RPMI8226 (cell line): Measurements from ENCODE around the gene SEC24A.
A peak's percentile ranks its signal among the peaks of the same experiment; 100 is the strongest.
"Not testable (repeated sequence)": the region's sequence is repeated elsewhere in the genome, so short reads cannot be mapped to it uniquely, and the experiment has no call there.

Experiments used
- DNase-seq: peaks from one replicate; pipeline ENCODE4 v3.0.0-alpha.2; 2015

SEC24A gene

DNA sequence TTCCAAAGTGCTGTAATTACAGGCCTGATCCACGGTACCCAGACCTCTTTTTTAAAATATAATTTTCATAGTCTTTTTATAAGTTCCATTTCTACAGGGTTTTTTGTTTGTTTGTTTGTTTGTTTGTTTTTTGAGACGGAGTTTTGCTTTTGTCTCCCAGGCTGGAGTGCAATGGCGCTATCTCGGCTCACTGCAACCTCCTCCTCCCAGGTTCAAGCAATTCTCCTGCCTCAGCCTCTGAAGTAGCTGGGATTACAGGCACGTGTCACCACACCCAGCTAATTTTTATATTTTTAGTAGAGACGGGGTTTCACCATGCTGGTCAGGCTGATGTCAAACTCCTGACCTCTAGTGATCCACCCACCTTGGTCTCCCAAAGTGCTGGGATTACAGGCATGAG, 2.1 kb downstream of the SEC24A start:
- DNase-seq = not testable (repeated sequence)

DNA sequence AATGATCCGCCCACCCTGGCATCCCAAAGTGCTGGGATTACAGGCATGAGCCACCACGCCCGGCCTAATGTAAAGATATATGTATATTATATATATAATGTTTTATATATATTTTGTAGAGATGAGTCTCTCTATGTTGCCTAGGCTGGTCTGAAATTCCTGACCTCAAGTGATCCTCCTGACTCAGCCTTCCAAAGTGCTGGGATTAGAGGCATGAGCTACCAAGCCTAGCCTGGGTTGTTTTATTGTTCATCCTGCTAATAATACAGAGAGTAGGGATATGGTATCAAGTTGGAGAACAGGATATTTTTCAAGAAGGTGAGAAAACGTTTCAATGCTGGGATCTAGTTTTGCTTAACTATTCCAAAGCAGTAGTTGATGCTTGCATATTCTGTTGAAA, 2.9 kb downstream of the SEC24A start:
- no peak for DNase-seq

DNA sequence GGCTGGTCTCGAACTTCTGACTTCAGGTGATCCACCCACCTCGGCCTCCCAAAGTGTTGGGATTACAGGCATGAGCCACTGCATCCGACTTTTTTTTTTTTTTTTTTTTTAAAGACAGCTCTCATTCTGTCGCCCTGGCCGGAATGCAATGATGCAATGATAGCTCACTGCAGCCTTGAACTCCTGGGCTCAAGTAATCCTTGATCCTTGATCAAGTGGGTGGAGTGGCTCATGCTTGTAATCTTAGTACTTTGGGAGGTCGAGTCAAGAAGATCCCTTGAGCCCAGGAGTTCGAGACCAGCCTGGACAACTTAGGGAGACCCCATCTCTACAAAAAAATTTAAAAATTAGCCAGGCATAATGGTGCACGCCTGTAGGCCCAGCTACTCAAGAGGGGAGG, 8.1 kb downstream of the SEC24A start:
- DNase-seq = no peak

DNA sequence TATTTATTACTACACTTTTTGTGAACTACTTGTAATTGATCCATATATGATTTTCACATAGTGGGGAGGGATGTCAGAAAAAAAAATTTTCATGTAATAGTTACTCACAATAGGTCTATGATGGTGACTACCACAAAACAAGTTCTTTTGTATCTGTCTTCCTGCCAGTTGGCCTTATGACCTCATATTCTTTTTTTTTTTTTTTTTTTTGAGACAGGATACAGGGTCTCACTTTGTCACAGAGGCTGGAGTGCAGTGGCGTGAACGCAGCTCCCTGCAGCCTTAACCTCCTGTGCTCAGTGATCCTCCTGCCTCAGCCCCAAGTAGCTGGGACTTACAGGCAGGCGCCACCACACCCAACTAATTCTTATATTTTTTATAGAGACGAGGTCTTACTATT, 10.9 kb downstream of the SEC24A start:
- DNase-seq = no peak

DNA sequence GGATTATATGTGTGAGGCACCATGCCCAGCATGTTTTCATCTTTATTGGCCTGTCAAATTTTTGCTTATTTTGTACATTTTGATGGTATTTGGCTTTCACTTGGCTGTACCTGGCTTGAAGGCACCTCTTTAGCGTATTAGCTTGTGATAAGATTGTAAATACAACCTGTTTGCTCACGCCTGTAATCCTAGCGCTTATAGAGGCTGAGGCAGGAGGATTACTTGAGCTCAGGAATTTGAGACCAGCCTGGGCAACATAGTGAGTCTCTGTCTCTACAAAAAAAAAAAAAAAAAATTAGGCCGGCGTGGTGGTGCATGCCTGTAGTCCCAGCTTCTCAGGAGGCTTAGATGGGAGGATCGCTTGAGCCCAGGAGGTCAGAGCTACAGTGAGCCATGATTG, 11.3 kb downstream of the SEC24A start:
- DNase-seq = no peak

DNA sequence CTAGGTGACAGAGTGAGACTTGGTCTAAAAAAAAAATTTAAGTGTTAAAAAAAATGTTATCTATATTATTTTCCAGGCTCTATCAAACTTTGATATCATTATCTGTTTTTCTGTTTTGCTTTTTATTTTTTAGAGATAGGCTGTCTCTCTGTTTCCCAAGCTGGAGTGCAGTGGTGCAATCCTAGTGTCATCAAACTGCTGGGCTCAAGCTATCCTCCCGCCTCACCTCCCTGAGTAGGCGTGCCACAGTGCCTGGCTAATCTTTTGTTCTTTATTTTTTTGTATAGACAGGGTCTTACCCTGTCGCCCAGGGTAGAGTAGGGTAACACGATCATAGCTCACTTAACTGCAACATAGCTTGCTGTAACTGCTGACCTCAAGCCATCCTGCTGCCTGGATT, 14.4 kb downstream of the SEC24A start:
- no peak for DNase-seq

DNA sequence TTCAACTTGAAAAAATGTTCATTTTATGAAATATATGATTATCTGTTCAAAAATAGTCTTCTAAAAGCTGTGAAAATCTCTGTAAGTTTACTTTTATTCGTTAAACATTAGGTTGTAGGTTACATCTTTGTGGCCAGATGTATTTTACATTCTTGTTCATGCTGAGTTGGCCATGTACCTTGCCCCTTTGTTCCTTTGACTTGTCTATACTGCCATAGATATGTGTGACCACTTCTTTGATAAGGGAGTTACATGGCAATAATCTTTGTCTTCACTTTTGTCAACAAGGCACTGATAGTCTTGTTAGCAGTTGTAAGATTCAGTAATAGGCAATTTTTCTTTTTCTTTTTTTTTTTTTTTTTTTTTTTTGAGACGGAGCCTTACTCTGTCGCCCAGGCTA, 15.9 kb downstream of the SEC24A start:
- DNase-seq = no peak

DNA sequence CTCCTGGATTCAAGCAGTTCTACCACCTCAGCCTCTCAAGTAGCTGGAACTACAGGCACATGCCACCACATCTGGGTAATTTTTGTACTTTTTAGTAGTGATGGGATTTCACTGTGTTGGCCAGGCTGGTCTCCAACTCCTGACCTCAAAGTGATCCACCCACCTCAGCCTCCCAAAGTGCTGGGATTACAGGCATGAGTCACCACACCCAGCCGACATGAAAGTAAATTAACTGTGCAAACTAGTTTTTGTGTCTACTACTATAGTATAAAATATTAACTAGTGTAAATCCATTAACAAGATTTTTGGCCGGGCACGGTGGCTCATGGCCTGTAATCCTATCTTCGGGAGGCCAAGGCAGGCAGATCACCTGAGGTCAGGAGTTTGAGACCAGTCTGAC, 25.0 kb downstream of the SEC24A start:
- not testable (repeated sequence) for DNase-seq

- DNase-seq = not testable (repeated sequence)
These were observed 28.8 kb downstream of the SEC24A start for GRCh38 chr5:134677357-134677756.

- DNase-seq = not testable (repeated sequence)
These were observed 41.6 kb downstream of the SEC24A start for GRCh38 chr5:134690144-134690543.

GRCh38 chr5:134692722-134693121, 44.1 kb downstream of the SEC24A start:
- DNase-seq = no peak

DNA sequence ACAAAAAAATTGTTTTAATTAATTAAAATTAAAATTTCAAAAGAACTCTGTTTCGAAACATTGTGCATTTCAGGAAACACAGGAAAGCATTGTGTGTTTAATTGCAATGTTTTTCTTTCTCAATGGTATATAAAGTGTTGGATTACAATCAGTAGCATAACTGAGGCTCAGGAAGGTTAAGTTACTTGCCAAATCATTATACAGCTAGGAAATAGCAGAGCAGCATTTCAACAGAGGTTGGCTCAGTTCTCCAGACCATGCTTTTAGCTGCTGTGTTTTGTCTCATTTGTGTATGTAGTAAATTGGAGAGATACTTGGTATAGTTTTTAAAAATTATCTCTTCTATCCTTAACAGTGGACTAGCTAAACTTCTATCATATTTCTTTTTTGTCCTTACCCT, 59.7 kb downstream of the SEC24A start:
- no peak for DNase-seq

GRCh38 chr5:134714120-134714519, 65.5 kb downstream of the SEC24A start:
- DNase-seq = no peak

- DNase-seq = no peak
These were observed 66.0 kb downstream of the SEC24A start for GRCh38 chr5:134714541-134714940.

GRCh38 chr5:134715466-134715865, 66.9 kb downstream of the SEC24A start:
- DNase-seq = not testable (repeated sequence)

- no peak for DNase-seq
These were observed 76.3 kb downstream of the SEC24A start for GRCh38 chr5:134724872-134725271.

DNA sequence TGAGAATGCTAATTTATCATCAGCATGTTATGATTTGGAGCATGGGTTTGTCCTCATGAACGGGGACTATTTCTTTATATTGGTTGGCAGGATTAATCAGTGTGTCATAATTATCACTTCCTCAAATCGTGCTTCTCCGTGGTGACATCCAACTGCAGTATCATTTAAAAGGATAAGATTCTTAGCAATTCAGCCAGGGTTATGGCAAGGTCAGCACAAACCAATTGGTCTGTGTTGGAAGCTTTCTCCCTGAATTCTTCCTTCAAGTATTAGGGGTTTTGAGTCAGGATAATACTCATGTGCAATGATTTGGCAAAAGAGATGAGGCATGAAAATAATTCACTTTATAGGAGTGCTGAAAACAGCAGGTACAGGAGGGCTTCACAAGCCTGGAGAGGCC, 84.2 kb downstream of the SEC24A start:
- no peak for DNase-seq

GRCh38 chr5:134735243-134735642, 86.7 kb downstream of the SEC24A start:
- no peak for DNase-seq

GRCh38 chr5:134736173-134736812, 87.7 kb downstream of the SEC24A start:
- DNase-seq = no peak

GRCh38 chr5:134738133-134738962, 89.8 kb downstream of the SEC24A start, which contains the start of gene CAMLG:
Gene CAMLG, plus strand, starts transcription at chr5:134738548. Its CDS starts 73 bp downstream, at chr5:134738621.
- DNase-seq = peak; percentile 98

DNA sequence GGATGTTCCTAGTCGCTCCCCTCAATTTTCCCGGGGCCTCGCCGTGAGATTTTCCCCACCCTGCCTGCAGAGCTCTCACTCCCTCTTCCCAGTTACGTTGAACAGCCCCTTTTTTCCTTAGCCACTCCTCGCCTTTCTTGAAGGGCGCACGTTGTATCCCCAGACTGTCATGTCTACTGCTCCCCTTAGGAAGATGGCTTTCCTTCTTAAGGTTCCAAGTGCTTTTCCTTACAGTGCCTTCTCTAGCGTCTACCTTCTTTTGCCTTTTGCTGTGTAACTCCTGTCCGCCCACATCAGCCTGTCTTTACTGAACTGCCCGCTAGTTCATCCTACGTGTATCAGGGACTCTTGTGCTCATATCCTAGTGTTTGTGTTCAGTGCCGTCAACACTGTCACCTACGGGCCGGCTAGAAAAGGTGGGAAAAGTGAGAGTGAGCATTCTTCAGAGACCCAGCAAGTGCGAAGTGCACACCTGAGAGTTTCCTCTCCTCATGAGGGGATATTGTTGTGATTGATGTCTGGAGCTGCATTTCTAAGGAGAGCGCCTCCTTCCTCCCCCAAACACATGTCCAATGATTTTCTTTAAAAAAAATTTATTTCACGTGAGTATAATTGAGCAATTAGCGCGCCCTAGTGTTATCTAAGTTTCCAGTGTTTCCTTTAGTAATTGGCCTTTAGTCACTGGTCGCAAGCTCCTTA, 90.5 kb downstream of the SEC24A start:
- peak; percentile 66 for DNase-seq

DNA sequence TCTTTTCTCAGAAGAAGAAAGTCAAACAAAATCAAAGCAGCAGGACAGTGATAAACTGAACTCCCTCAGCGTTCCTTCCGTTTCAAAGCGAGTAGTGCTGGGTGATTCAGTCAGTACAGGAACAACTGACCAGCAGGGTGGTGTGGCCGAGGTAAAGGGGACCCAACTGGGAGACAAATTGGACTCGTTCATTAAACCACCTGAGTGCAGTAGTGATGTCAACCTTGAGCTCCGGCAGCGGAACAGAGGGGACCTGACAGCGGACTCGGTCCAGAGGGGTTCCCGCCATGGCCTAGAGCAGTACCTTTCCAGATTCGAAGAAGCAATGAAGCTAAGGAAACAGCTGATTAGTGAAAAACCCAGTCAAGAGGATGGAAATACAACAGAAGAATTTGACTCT, 92.5 kb downstream of the SEC24A start:
- no peak for DNase-seq

DNA sequence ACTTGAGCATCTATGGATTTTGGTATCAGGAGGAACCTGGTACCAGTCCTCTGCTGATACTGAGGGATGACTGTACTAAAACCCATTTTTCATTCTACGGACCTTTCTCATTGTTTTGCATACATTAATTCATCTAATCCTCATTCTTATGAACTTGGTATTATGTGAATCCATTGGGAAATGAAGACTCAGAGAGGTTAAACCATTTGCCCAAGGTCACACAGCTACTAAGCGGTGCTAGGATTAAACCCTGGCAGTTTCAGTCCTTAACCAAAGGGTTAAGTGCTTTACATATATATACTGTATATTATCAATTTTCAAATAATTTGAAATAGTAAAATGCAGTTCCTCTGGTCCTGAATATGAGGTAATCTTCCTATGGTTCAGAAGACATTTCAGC, 93.5 kb downstream of the SEC24A start:
- no peak for DNase-seq

DNA sequence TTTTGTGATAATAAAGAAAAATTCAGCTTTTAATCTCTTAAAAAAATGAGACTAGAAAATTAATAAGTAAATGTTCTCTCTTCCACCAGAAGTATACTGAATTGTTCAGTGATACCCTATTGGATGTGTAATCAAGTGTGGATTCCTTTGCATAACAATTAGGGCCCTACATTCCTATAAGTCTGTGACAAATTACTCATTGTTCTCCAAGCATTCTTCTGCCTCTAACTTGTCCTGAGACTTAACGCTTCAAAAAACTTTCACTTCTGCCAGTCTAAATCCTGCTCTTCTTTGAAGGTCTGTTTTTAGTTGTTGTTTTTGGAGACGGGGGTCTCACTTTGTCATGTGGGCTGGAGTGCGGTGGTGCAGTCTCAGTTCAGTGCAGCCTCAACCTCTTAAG, 100.8 kb downstream of the SEC24A start:
- DNase-seq = no peak
